Caki2 (cell line): ENCODE measurements around the gene GOLT1B. TPM values are rescaled to one million over a fixed set of nuclear protein-coding genes. Genes with fewer than 3 reads are reported as not detected.

ENCODE experiments used
- DNase-seq: peaks from one replicate; pipeline ENCODE4 v3.0.0-alpha.2; 2015; ENCODE audit warnings: low read depth
- in situ Hi-C: cut with HindIII; loops from 2 replicates; pipeline ENCODE4 v1.10.0; 2016; ENCODE audit warnings: low sequenced_read_pairs, low pct_unique_long_range_greater_than_20kb, mixed read lengths
- total RNA-seq: library from RNA; depleted of rRNA; stranded (reverse); fragments of >200 nt; shearing (Covaris generic); gene quantifications from 2 replicates; pipeline ENCODE4 v1.2.3, GENCODE V29; 2014; ENCODE audit warnings: low replicate concordance; rRNA removed

Gene GOLT1B
- total RNA-seq, 1 experiment from 2014 or later = 56.6 TPM

- in situ Hi-C loops = no loop called here
- no peak for DNase-seq
Observed at GRCh38 chr12:21552635-21553328, 51.2 kb downstream of the GOLT1B start.

- in situ Hi-C loops = no loop called here
- DNase-seq = no peak
Observed at GRCh38 chr12:21553329-21553675, 51.7 kb downstream of the GOLT1B start.

- in situ Hi-C loops = no loop called here
- DNase-seq = no peak
Observed at GRCh38 chr12:21558100-21558679, 56.6 kb downstream of the GOLT1B start.

GRCh38 chr12:21559855-21560569, 58.4 kb downstream of the GOLT1B start:
- in situ Hi-C loops = no loop called here
- DNase-seq = no peak

- in situ Hi-C loops = no loop called here
- no peak for DNase-seq
Observed at GRCh38 chr12:21561158-21561557, 59.6 kb downstream of the GOLT1B start.

DNA sequence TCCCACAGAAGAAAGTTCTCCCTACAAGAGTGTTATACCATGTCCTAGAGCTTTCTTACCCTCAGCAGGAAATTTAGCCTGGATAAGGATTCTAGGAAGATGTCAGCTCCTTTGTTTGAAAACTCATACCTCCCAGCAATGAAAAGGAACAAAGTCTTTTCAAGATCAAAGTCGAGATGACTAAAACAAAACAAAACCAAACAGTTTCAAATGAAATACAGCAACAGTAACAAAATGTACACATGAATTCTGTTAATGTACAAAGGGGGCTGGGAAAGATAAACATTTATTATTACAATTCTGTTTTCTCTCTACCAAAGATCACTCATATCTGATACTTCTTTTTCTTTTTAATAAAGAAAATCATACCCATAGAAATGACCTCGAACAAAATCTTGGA, 61.3 kb downstream of the GOLT1B start:
- in situ Hi-C loops = no loop called here
- no peak for DNase-seq

GRCh38 chr12:21566223-21566906, 64.8 kb downstream of the GOLT1B start:
- in situ Hi-C loops = no loop called here
- DNase-seq = peak; percentile 65

- DNase-seq = no peak
- in situ Hi-C loops = no loop called here
Observed at GRCh38 chr12:21566907-21567394, 65.4 kb downstream of the GOLT1B start.

Other genes starting within 250 kb of the GOLT1B start
- gene SLCO1A2, start 166.9 kb upstream of the GOLT1B start, total RNA-seq = not detected in 2 replicates
- gene IAPP, start 128.9 kb upstream of the GOLT1B start, total RNA-seq = not detected in 2 replicates
- gene PYROXD1, start 64.1 kb upstream of the GOLT1B start, total RNA-seq = 5.2 and 9.5 TPM in 2 replicates
- gene RECQL, start 154 bp upstream of the GOLT1B start, total RNA-seq = 58.1 and 75.4 TPM in 2 replicates
- gene SPX, start 24.5 kb downstream of the GOLT1B start, total RNA-seq = 33.4 and 49.3 TPM in 2 replicates
- gene GYS2, start 103.1 kb downstream of the GOLT1B start, total RNA-seq = not detected in 2 replicates
- gene LDHB, start 156.1 kb downstream of the GOLT1B start, total RNA-seq = 1,623 and 1,824 TPM in 2 replicates